Mammary epithelial cell (primary cell): ENCODE measurements around the gene LY6G6F.

ENCODE experiments used
- EZH2 ChIP-seq: IDR thresholded peaks from 2 replicates; pipeline ENCODE4 v1.6.1; 2012; ENCODE audit warnings: low read length, inconsistent platforms, borderline replicate concordance
- TF ChIP-seq, protein P1 (sequence below), 2 donors: IDR thresholded peaks in 1 of 2; conservative IDR thresholded peaks in 1 of 2; 2 replicates each; pipeline ENCODE4 v1.5.1; 2011 to 2012; ENCODE audit warnings: inconsistent platforms in 2 of 2, low read length in 2 of 2, mild to moderate bottlenecking in 2 of 2, control low read depth in 1 of 2, low read depth in 1 of 2; ENCODE audit not compliant: insufficient read depth in 1 of 2; ENCODE audit errors: extremely low read depth in 1 of 2

DNA sequence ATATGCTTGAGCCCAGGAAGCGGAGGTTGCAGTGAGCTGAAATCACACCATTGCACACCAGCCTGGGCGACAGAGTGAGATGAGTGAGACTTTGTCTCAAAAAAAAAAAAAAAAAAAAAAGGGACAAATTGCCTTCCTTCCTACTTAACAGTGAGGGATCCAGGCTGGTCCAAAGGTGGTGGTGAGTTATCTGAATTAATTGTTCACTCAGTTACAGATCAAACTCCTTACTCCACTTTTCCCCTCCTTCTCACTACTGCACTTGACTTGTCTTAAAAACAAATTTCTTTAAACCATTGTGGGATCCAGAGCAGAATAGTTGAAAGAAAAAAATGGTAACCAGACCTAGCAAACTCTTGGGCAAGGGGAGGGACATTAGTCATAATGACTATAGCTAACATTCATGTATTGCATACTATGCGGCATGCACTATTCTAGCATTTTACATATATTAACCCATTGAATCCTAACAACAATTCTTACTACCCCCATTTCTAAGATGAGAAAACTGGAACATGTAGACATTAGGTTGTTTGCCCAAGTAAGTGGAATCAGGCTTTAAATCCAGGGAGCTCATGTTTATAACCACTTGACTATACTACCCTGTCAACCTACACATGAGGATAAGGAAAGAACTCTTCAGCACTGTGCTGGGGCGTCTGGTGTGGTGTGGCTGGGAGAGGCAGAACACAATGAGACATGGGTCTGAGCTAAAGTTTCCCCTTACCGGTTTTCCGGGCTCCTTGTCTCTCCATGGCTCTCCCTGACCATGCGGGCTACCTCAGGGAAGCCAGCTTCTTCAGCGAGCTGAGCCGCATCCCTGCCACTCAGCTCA, 43.3 kb upstream of the LY6G6F start:
- TF ChIP-seq, protein P1, sequence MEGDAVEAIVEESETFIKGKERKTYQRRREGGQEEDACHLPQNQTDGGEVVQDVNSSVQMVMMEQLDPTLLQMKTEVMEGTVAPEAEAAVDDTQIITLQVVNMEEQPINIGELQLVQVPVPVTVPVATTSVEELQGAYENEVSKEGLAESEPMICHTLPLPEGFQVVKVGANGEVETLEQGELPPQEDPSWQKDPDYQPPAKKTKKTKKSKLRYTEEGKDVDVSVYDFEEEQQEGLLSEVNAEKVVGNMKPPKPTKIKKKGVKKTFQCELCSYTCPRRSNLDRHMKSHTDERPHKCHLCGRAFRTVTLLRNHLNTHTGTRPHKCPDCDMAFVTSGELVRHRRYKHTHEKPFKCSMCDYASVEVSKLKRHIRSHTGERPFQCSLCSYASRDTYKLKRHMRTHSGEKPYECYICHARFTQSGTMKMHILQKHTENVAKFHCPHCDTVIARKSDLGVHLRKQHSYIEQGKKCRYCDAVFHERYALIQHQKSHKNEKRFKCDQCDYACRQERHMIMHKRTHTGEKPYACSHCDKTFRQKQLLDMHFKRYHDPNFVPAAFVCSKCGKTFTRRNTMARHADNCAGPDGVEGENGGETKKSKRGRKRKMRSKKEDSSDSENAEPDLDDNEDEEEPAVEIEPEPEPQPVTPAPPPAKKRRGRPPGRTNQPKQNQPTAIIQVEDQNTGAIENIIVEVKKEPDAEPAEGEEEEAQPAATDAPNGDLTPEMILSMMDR (conservative IDR thresholded peaks at IDR 0.05 in 1 of 2, IDR thresholded peaks at IDR 0.05 in 1 of 2; ENCODE audit: extremely low read depth in 1 of 2, insufficient read depth in 1 of 2, low read depth in 1 of 2, low read length in 2 of 2): no peak
- no peak for TF ChIP-seq EZH2
